ENCODE measurements around the gene ZNF846.
A peak's percentile ranks its signal among the peaks of the same experiment; 100 is the strongest.

Gene ZNF846

GRCh38 chr19:9818175-9818733 is 49.7 kb upstream of the ZNF846 start (continued):
- TF ChIP-seq ZNF133 (tag by site-specific recombination; IDR thresholded peaks at IDR 0.05): no peak
- TF ChIP-seq ZEB2 (tag by site-specific recombination; IDR thresholded peaks at IDR 0.05): no peak
- no peak for TF ChIP-seq ZSCAN16 (tag by site-specific recombination; IDR thresholded peaks at IDR 0.05)
- 0 out of 2 replicates have a peak, but pooled peaks have one; percentile 35 for TF ChIP-seq ZFP37 (tag by site-specific recombination; IDR thresholded peaks at IDR 0.05)
- TF ChIP-seq ZNF610 (tag by site-specific recombination; IDR thresholded peaks at IDR 0.05; ENCODE audit: borderline replicate concordance): no peak
- no peak for TF ChIP-seq GLI4 (tag by site-specific recombination; IDR thresholded peaks at IDR 0.05)
- TF ChIP-seq ZNF155 (tag by site-specific recombination; IDR thresholded peaks at IDR 0.05): no peak
- no peak for TF ChIP-seq ZNF670 (tag by site-specific recombination; IDR thresholded peaks at IDR 0.05; ENCODE audit: low read depth)
- TF ChIP-seq ZNF19 (tag by site-specific recombination; IDR thresholded peaks at IDR 0.05; ENCODE audit: low read depth): no peak
- TF ChIP-seq ZNF510 (tag by site-specific recombination; IDR thresholded peaks at IDR 0.05; ENCODE audit: insufficient replicate concordance): no peak
- no peak for TF ChIP-seq GLI2 (tag by site-specific recombination; IDR thresholded peaks at IDR 0.05; ENCODE audit: borderline replicate concordance, low read depth)
- TF ChIP-seq REST (tag by site-specific recombination; IDR thresholded peaks at IDR 0.05): no peak

- Histone ChIP-seq H3K27ac (ENCODE audit: extremely low read depth, low read depth, low read length) (no peak overlapping the region), H3K4me3 (ENCODE audit: low read depth, low read length) (no peak overlapping the region), H3K36me3 (ENCODE audit: control insufficient read depth in 2 of 2, insufficient read depth in 1 of 2, low read length in 2 of 2) (peaks cover 36 to 56% of the 10 kb centered on the region in 2 experiments; a peak in 2 of 3 replicates), H3K9me3 (ENCODE audit: control insufficient read depth, insufficient read depth, low read depth, low read length) (no peaks in the 10 kb centered on the region), H3K4me1 (ENCODE audit: control insufficient read depth, insufficient read depth, low read length) (no peaks in the 10 kb centered on the region)
- ChIA-PET POLR2A (no interaction called here), CTCF (interaction anchor here (0.6 kb wide), 2 partner anchors 27 to 661 kb away, joined by 4 to 5 read pairs; no protein-coding TSS in a partner anchor)
- TF ChIP-seq ZNF350 (tag by site-specific recombination; IDR thresholded peaks at IDR 0.05): no peak
- TF ChIP-seq ZBTB7A (tag by site-specific recombination; IDR thresholded peaks at IDR 0.05; ENCODE audit: low read depth): no peak
- TF ChIP-seq ZNF501 (tag by site-specific recombination; IDR thresholded peaks at IDR 0.05): no peak
- TF ChIP-seq SP3 (tag by site-specific recombination; IDR thresholded peaks at IDR 0.05): no peak
- TF ChIP-seq ZNF777 (tag by site-specific recombination; IDR thresholded peaks at IDR 0.05; ENCODE audit: borderline replicate concordance): no peak
- no peak for TF ChIP-seq ZNF843 (tag by site-specific recombination; IDR thresholded peaks at IDR 0.05)
- TF ChIP-seq YY1 (tag by site-specific recombination; IDR thresholded peaks at IDR 0.05): no peak
- TF ChIP-seq ZNF266 (tag by site-specific recombination; IDR thresholded peaks at IDR 0.05; ENCODE audit: low read depth): no peak
- TF ChIP-seq ZNF366 (tag by site-specific recombination; conservative IDR thresholded peaks at IDR 0.05): no peak
- TF ChIP-seq KLF8 (tag by site-specific recombination; IDR thresholded peaks at IDR 0.05): no peak
- no peak for TF ChIP-seq SCRT1 (tag by site-specific recombination; IDR thresholded peaks at IDR 0.05; ENCODE audit: borderline replicate concordance)
These were observed 42.6 kb upstream of the ZNF846 start for GRCh38 chr19:9811139-9811538.
